Measurements from ENCODE around the gene EML6. TPM values are rescaled to one million over a fixed set of nuclear protein-coding genes. Genes with fewer than 3 reads are reported as not detected.

The EML6 gene
- total and polyA plus RNA-seq, 2 of the 8 experiments (the other 6 are each of a cell fraction or from before 2014, with no cell fraction given) = 1.2 to 1.6 TPM

DNA sequence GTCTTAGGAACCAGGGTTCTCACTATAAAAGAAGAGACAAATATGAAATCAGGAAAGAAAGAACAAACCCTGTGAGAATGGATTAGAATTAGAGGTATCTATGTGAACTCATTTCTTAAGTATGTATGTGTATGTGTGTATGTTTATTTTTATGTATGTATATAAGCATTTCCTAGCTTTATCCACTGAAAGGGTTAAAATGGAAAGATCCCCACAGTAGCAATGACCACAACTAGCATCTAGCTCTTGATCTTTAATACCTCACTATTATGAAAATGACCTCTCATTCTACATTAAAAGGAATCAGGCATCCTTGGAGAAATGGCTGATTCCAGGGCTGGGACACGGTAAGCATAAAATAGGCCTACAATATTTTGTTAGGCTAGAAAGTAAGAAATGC, 295.2 kb downstream of the EML6 start:
- Histone ChIP-seq H2BK20ac (ENCODE audit: low read length) (no peak overlapping the region), H3K4me3 (ENCODE audit: extremely low read depth in 1 of 4, insufficient read depth in 2 of 4, low read depth in 3 of 4, low read length in 4 of 4) (0 out of 8 replicates have a peak overlapping the region, but pooled peaks of 1 of the 4 experiments have one; percentile 17), H3K14ac (ENCODE audit: insufficient read length) (no peak overlapping the region), H3K9me3 (ENCODE audit: insufficient read depth in 2 of 2, low read depth in 1 of 2, low read length in 1 of 2) (no peaks in the 10 kb centered on the region), H2BK120ac (replicated peaks; ENCODE audit: low read depth, low read length) (no peak overlapping the region), H2BK15ac (ENCODE audit: low read length) (no peak overlapping the region), H3K36me3 (ENCODE audit: control insufficient read depth in 2 of 4, insufficient read depth in 4 of 4, low read length in 3 of 4) (no peaks in the 10 kb centered on the region), H2AFZ (ENCODE audit: low read length) (no peak overlapping the region), H3K4me1 (replicated peaks in 1 of 4; ENCODE audit: control insufficient read depth in 3 of 4, insufficient read depth in 4 of 4, low read length in 3 of 4) (peaks cover 2 to 13% (median 9%) of the 10 kb centered on the region in 4 experiments; a peak in 5 of 7 replicates), H3K23ac (ENCODE audit: insufficient read length) (no peak overlapping the region), H3K4me2 (ENCODE audit: insufficient read depth in 1 of 2, low read depth in 2 of 2, low read length in 2 of 2) (peak overlapping the region; percentile 6 to 10; a peak in 2 of 4 replicates), H2AK5ac (ENCODE audit: low read depth, low read length) (no peak overlapping the region), H2BK12ac (ENCODE audit: low read depth, low read length) (no peak overlapping the region), H2BK5ac (ENCODE audit: low read depth, low read length) (no peak overlapping the region), H3K79me2 (ENCODE audit: control insufficient read depth in 1 of 2, insufficient read depth in 2 of 2, low read length in 2 of 2) (peaks cover 25 to 99% of the 10 kb centered on the region in 2 experiments), H4K91ac (replicated peaks; ENCODE audit: insufficient read length, low read length) (no peak overlapping the region), H3K9ac (replicated peaks in 1 of 4; ENCODE audit: extremely low read depth in 1 of 4, low read depth in 3 of 4, low read length in 3 of 4) (no peak overlapping the region), H3K23me2 (ENCODE audit: low read depth, low read length) (peaks cover 3% of the 10 kb centered on the region; the same call in 1 of the 2 replicates), H4K20me1 (replicated peaks in 1 of 2; ENCODE audit: control insufficient read depth in 1 of 2, insufficient read depth in 2 of 2, low read length in 2 of 2) (peaks cover 8 to 16% of the 10 kb centered on the region in 2 experiments), H3K4ac (replicated peaks; ENCODE audit: insufficient read length, low read depth, low read length) (no peak overlapping the region), H3K27me3 (replicated peaks in 1 of 4; ENCODE audit: control insufficient read depth in 3 of 4, extremely low read depth in 1 of 4, insufficient read depth in 3 of 4, low read length in 3 of 4) (no peaks in the 10 kb centered on the region), H4K5ac (ENCODE audit: insufficient read length, low read depth, low read length) (no peak overlapping the region), H3K56ac (replicated peaks; ENCODE audit: insufficient read length, low read depth, low read length) (no peak overlapping the region), H3K79me1 (ENCODE audit: low read depth, low read length) (peaks cover 3% of the 10 kb centered on the region; the same call in 1 of the 2 replicates), H4K8ac (ENCODE audit: extremely low read depth, insufficient read depth, low read length) (no peak overlapping the region), H3K27ac (ENCODE audit: low read depth, low read length) (no peak overlapping the region), H3K18ac (ENCODE audit: extremely low read depth, low read length) (no peak overlapping the region)
- POLR2A ChIA-PET (ENCODE audit: partially characterized antibody) = interaction anchor here (1.4 to 2.8 kb wide), 3 partner anchors 15 to 115 kb away, joined by 4 to 8 read pairs (median 5); no protein-coding TSS in a partner anchor
- no peak for DNase-seq (ENCODE audit: low read depth in 1 of 2, low spot score in 2 of 2)
- FAIRE-seq = no peak
- CTCF ChIA-PET (ENCODE audit: partially characterized antibody) = interaction anchor here (0.7 to 2.1 kb wide), 3 partner anchors 13 to 149 kb away, joined by 3 to 5 read pairs (median 3); no protein-coding TSS in a partner anchor
- WGBS, 2 experiments (ENCODE audit: extremely low coverage in 1 of 2, insufficient coverage in 1 of 2, insufficient read length in 1 of 2, insufficient replicate concordance in 2 of 2, low coverage in 1 of 2, low lambda C conversion rate in 2 of 2, missing lambda C conversion rate in 1 of 2) = 65% methylated on average over 1 of the region's 1 CpG; no CpG with 5 or more reads in 1 of the 2 experiments
- TF ChIP-seq TCF12 (IDR thresholded peaks at IDR 0.05; ENCODE audit: low read depth, low read length) = no peak
- TF ChIP-seq GTF2F1 (IDR thresholded peaks at IDR 0.05; ENCODE audit: borderline replicate concordance, low read depth, low read length) = no peak
- TF ChIP-seq POU5F1 (IDR thresholded peaks at IDR 0.05; ENCODE audit: low read depth, low read length) = no peak
- no peak for TF ChIP-seq ATF2 (IDR thresholded peaks at IDR 0.05; ENCODE audit: low read length)
- no peak for TF ChIP-seq JUN (IDR thresholded peaks at IDR 0.05; ENCODE audit: low read depth, low read length)
- TF ChIP-seq SP1 (IDR thresholded peaks at IDR 0.05; ENCODE audit: low read depth, low read length) = no peak
- TF ChIP-seq EGR1 (IDR thresholded peaks at IDR 0.05; ENCODE audit: borderline replicate concordance, low read depth, low read length) = no peak
- TF ChIP-seq EZH2 (IDR thresholded peaks at IDR 0.05; ENCODE audit: low read depth, low read length, severe bottlenecking) = no peak
- no peak for TF ChIP-seq BACH1 (IDR thresholded peaks at IDR 0.05; ENCODE audit: low read length)
- no peak for TF ChIP-seq CBX8 (IDR thresholded peaks at IDR 0.05; ENCODE audit: borderline replicate concordance, low read depth, low read length)
- no peak for TF ChIP-seq CEBPB (IDR thresholded peaks at IDR 0.05; ENCODE audit: low read depth, low read length)
- TF ChIP-seq SIN3A (conservative IDR thresholded peaks at IDR 0.05 in 1 of 2, IDR thresholded peaks at IDR 0.05 in 1 of 2; ENCODE audit: low read depth in 1 of 2, low read length in 2 of 2) = no peak
